ENCODE results near the gene JUN. TPM values are rescaled to one million over a fixed set of nuclear protein-coding genes. Genes with fewer than 3 reads are reported as not detected.
A peak's percentile ranks its signal among the peaks of the same experiment; 100 is the strongest.

The JUN gene
- polyA plus RNA-seq, 1 of the 3 experiments (the other 2 are of a cell fraction) = 66.5 TPM

DNA sequence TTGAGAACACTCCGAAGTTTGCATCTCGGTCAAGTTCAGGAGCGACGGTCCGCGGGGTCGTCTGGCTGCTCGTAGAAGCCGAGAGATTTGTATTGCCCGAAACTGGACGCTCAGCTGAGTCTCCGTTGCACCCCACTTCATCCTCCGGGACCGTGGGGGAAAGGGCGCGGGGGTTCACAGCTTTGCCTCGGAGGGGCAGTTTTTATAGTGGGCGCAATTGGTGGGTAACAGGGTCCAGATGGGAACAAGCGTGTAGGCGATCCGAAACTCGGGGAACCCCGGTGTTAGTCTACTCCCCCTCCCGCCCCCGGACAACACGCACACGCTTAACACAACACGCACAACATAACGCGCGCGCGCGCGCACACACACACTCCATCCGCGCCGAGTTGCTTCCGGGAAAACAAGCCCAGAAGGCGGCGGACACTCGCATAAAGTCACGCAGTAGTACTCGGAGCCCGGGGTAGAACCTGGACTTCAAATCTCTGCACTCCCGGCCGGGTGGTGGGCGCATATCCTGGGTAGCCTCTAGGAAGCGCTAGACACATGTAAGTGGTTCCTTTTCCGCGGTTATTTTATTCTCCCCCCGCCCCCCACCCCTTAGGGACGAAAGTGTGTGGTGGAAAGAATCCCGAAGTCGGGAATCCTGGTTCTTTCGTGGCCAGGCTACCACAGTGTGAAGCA, 1.1 kb upstream of the JUN start (continued):
- TF ChIP-seq PBX3 (IDR thresholded peaks at IDR 0.05) (peak; percentile 4; the same call in 1 of the 2 replicates), EZH2phosphoT487 (IDR thresholded peaks at IDR 0.05; ENCODE audit: borderline replicate concordance, low read depth) (no peak), CHD2 (IDR thresholded peaks at IDR 0.05; ENCODE audit: low read length, partially characterized antibody) (peak; percentile 15), ZBTB33 (IDR thresholded peaks at IDR 0.05; ENCODE audit: borderline replicate concordance, low read depth) (no peak; the same call in 1 of the 2 replicates), RFX5 (IDR thresholded peaks at IDR 0.05; ENCODE audit: low read length) (no peak), FOXJ3 (CRISPR knock-in tag; IDR thresholded peaks at IDR 0.05) (0 out of 2 replicates have a peak, but pooled peaks have one; percentile 18), GATA2 (CRISPR knock-in tag; IDR thresholded peaks at IDR 0.05) (no peak), TCF12 (IDR thresholded peaks at IDR 0.05) (no peak; the same call in 1 of the 2 replicates), SMC3 (IDR thresholded peaks at IDR 0.05; ENCODE audit: low read depth, low read length) (peak; percentile 63)

GRCh38 chr1:58783090-58783992, 506 bp downstream of the JUN start:
- Histone ChIP-seq H3K4me2 (peak overlapping the region; percentile 85), H3K27me3 (ENCODE audit: insufficient read depth) (no peaks in the 10 kb centered on the region), H3F3A (replicated peaks; ENCODE audit: insufficient read depth) (peaks cover 37% of the 10 kb centered on the region), H3K36me3 (replicated peaks in 1 of 2; ENCODE audit: control insufficient read depth in 1 of 2, insufficient read depth in 2 of 2, low read length in 1 of 2) (peaks cover 14 to 30% of the 10 kb centered on the region in 2 experiments), H4K20me1 (ENCODE audit: insufficient read depth) (peaks cover 44% of the 10 kb centered on the region), H3K9me3 (no peaks in the 10 kb centered on the region), H3K4me3 (ENCODE audit: low read depth in 2 of 2, low read length in 1 of 2) (peak overlapping the region; percentile 86 to 89), H3K79me2 (ENCODE audit: insufficient read depth) (peaks cover 39% of the 10 kb centered on the region), H3K9ac (peak overlapping the region; percentile 99), H2AFZ (ENCODE audit: low read depth) (no peak overlapping the region), H3K27ac (ENCODE audit: low read depth in 2 of 2, low read length in 1 of 2) (peak overlapping the region; percentile 93 to 97), H3K9me2 (no peaks in the 10 kb centered on the region), H3K4me1 (ENCODE audit: control insufficient read depth in 1 of 2, insufficient read depth in 2 of 2, low read depth in 1 of 2, low read length in 1 of 2) (peaks cover 5 to 25% of the 10 kb centered on the region in 2 experiments; a peak in 2 of 4 replicates)
- CTCF ChIA-PET = interaction anchor here (0.6 to 4.6 kb wide), 6 partner anchors 289 to 976 kb away, joined by 3 to 27 read pairs (median 4); no protein-coding TSS in a partner anchor
- no peak for TF ChIP-seq SIN3A (IDR thresholded peaks at IDR 0.05; ENCODE audit: borderline replicate concordance, low read depth, low read length)
- TF ChIP-seq CHD2 (IDR thresholded peaks at IDR 0.05; ENCODE audit: low read length, partially characterized antibody) = no peak
- peak; percentile 45; the same call in 1 of the 2 replicates for TF ChIP-seq TAF1 (IDR thresholded peaks at IDR 0.05; ENCODE audit: borderline replicate concordance, low read depth, low read length)
- peak; percentile 59 for DNase-seq
- POLR2A ChIA-PET = interaction anchor here (0.7 to 1.8 kb wide), 6 partner anchors 11 to 976 kb away, joined by 3 to 7 read pairs (median 3); no protein-coding TSS in a partner anchor
- 1% methylated on average over 17 of the region's 86 CpGs for WGBS (ENCODE audit: low lambda C conversion rate)

All from SK-N-SH (cell line).